Measurements from ENCODE around the gene ABCC12. TPM values are rescaled to one million over a fixed set of nuclear protein-coding genes. Genes with fewer than 3 reads are reported as not detected.

Gene ABCC12
- total and polyA plus RNA-seq, 2 of the 4 experiments (the other 2 are of a cell fraction), result under 0.01 TPM; not detected in 1

- Histone ChIP-seq H2AFZ (replicated peaks; ENCODE audit: low read length, poor library complexity) (no peak overlapping the region), H3K27ac (ENCODE audit: insufficient read depth, low read length) (no peak overlapping the region), H2AK5ac (ENCODE audit: low read depth, low read length) (no peak overlapping the region), H2BK20ac (ENCODE audit: low read depth, low read length) (no peak overlapping the region), H3K18ac (ENCODE audit: low read depth, low read length) (no peak overlapping the region), H3K4me3 (ENCODE audit: insufficient read depth, low read depth, low read length) (no peak overlapping the region), H3K27me3 (ENCODE audit: control insufficient read depth, insufficient read depth, low read length) (peaks cover 14% of the 10 kb centered on the region), H2BK15ac (ENCODE audit: low read depth, low read length) (no peak overlapping the region), H3K4ac (ENCODE audit: low read depth, low read length) (no peak overlapping the region), H2BK5ac (ENCODE audit: low read depth, low read length, poor library complexity, severe bottlenecking) (no peak overlapping the region), H3K79me1 (ENCODE audit: low read depth in 1 of 2, low read length in 2 of 2) (no peaks in the 10 kb centered on the region), H3K9ac (ENCODE audit: low read depth, low read length) (no peak overlapping the region), H3K23ac (ENCODE audit: low read depth, low read length) (no peak overlapping the region), H3K9me3 (ENCODE audit: control insufficient read depth, insufficient read depth, low read length) (no peaks in the 10 kb centered on the region), H3K14ac (replicated peaks; ENCODE audit: low read depth, low read length) (no peak overlapping the region), H4K5ac (ENCODE audit: low read depth, low read length) (no peak overlapping the region), H2AK9ac (replicated peaks; ENCODE audit: low read depth, low read length, poor library complexity) (no peak overlapping the region), H4K20me1 (ENCODE audit: insufficient read depth, low read length) (no peaks in the 10 kb centered on the region), H3K9me1 (ENCODE audit: insufficient read depth, low read length) (peaks cover 2% of the 10 kb centered on the region; the same call in 1 of the 2 replicates), H2BK120ac (ENCODE audit: low read depth, low read length) (no peak overlapping the region), H3K36me3 (ENCODE audit: control insufficient read depth, insufficient read depth, low read length) (no peaks in the 10 kb centered on the region), H4K8ac (ENCODE audit: low read depth in 2 of 2, low read length in 2 of 2) (no peak overlapping the region), H4K91ac (ENCODE audit: insufficient read depth, low read depth, low read length) (no peak overlapping the region), H3K4me1 (ENCODE audit: control insufficient read depth, insufficient read depth, low read length) (no peaks in the 10 kb centered on the region), H3K4me2 (ENCODE audit: low read depth, low read length) (no peak overlapping the region), H3K56ac (ENCODE audit: extremely low read depth, insufficient read depth, low read length) (no peak overlapping the region)
- ChIA-PET POLR2A (ENCODE audit: unreplicated experiment) (no interaction called here), CTCF (interaction anchor here (0.7 kb wide), 1 partner anchor 12 kb away, joined by 3 read pairs; no protein-coding TSS in a partner anchor)
- 100% methylated on average over 1 of the region's 7 CpGs; no CpG with 5 or more reads in 1 of the 2 experiments for WGBS, 2 experiments (ENCODE audit: extremely low coverage in 2 of 2, insufficient read length in 1 of 2)
- no TSS peak for BruUV-seq (replicated peaks)
- dilution Hi-C loops (cut with HindIII; ENCODE audit: low sequenced_read_pairs, unreplicated experiment) (no loop called here), in situ Hi-C loops (cut with MboI; ENCODE audit: low sequenced_read_pairs) (no loop called here), intact Hi-C loops (cut with micrococcal nuclease) (no loop called here)
- DNase-seq, result no peak
- no peak for ATAC-seq (ENCODE audit: low read depth)
- TF ChIP-seq SMC3 (IDR thresholded peaks at IDR 0.05; ENCODE audit: low read depth, low read length), result no peak
- TF ChIP-seq CTCF (conservative IDR thresholded peaks at IDR 0.05; ENCODE audit: low read depth, low read length), result no peak
- no peak for TF ChIP-seq RAD21 (IDR thresholded peaks at IDR 0.05; ENCODE audit: low read length)
- TF ChIP-seq ELK1 (IDR thresholded peaks at IDR 0.05; ENCODE audit: borderline replicate concordance, low read depth, low read length), result no peak
- TF ChIP-seq CEBPB (IDR thresholded peaks at IDR 0.05; ENCODE audit: low read depth, low read length), result no peak
- no peak for TF ChIP-seq BHLHE40 (IDR thresholded peaks at IDR 0.05; ENCODE audit: low read depth, low read length)
- no peak for TF ChIP-seq MXI1 (IDR thresholded peaks at IDR 0.05; ENCODE audit: borderline replicate concordance, low read depth, low read length)
- no peak for TF ChIP-seq NFE2L2 (IDR thresholded peaks at IDR 0.05; ENCODE audit: low read depth, low read length)
- TF ChIP-seq POLR2A (IDR thresholded peaks at IDR 0.05; ENCODE audit: low read depth, low read length), result no peak
- TF ChIP-seq RCOR1 (IDR thresholded peaks at IDR 0.05; ENCODE audit: insufficient replicate concordance, low read length), result no peak
- TF ChIP-seq USF2 (IDR thresholded peaks at IDR 0.05; ENCODE audit: low read depth, low read length), result no peak
- no peak for TF ChIP-seq FOS (IDR thresholded peaks at IDR 0.05; ENCODE audit: low read depth, low read length)
- TF ChIP-seq MAZ (IDR thresholded peaks at IDR 0.05; ENCODE audit: borderline replicate concordance, low read depth, low read length), result no peak
- no peak for TF ChIP-seq MAFK (IDR thresholded peaks at IDR 0.05; ENCODE audit: low read depth, low read length)
- no peak for TF ChIP-seq CHD1 (IDR thresholded peaks at IDR 0.05; ENCODE audit: low read depth, low read length)
- TF ChIP-seq RFX5 (IDR thresholded peaks at IDR 0.05; ENCODE audit: low read depth, low read length), result no peak
These were observed 42.3 kb downstream of the ABCC12 start for GRCh38 chr16:48113471-48113870.
